Activated CD4-positive, alpha-beta T cell treated with anti-CD3 and anti-CD28 coated beads for 48 hours (primary cell): Measurements from ENCODE around the gene HOXA3.

Source experiments
- DNase-seq: peaks from one replicate; pipeline ENCODE4 v3.0.0-alpha.2; 2020

Gene HOXA3

GRCh38 chr7:27165996-27166530, 13.7 kb upstream of the HOXA3 start:
- DNase-seq, result no peak

DNA sequence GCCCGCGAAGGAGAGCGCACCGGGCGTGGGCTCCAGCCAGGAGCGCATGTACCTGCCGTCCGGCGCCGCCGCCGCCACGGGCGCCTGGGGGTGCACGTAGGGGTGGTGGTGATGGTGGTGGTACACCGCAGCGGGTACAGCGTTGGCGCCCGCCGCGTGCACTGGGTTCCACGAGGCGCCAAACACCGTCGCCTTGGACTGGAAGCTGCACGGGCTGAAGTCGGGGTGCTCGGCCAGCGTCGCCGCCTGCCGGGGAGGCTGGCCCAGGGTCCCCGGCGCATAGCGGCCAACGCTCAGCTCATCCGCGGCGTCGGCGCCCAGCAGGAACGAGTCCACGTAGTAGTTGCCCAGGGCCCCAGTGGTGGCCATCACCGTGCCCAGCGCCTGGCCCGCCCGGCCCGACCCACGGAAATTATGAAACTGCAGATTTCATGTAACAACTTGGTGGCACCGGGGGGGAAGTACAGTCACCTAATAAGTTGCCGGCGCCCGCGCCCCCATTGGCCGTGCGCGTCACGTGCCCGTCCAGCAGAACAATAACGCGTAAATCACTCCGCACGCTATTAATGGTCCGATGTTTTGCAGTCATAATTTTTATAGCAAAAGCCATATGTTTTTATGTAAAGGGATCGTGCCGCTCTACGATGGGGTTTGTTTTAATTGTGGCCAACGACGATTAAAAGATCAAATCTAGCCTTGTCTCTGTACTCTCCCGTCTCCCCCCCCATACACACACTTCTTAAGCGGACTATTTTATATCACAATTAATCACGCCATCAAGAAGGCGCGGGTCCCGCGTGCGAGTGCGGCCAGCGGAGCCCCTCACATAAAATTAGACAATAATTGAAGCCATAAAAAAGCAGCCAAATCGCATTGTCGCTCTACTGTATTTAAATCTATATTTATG, 13.0 kb upstream of the HOXA3 start, which contains the start of gene HOXA9:
Gene HOXA9 (minus strand): TSS at position 449 of the 907 bp plus-strand sequence. CDS start 80 bp downstream, at position 369.
- DNase-seq, result no peak

GRCh38 chr7:27164367-27165088, 12.1 kb upstream of the HOXA3 start:
- DNase-seq, result no peak

- no peak for DNase-seq
Measured at GRCh38 chr7:27164045-27164366, 11.6 kb upstream of the HOXA3 start.

DNA sequence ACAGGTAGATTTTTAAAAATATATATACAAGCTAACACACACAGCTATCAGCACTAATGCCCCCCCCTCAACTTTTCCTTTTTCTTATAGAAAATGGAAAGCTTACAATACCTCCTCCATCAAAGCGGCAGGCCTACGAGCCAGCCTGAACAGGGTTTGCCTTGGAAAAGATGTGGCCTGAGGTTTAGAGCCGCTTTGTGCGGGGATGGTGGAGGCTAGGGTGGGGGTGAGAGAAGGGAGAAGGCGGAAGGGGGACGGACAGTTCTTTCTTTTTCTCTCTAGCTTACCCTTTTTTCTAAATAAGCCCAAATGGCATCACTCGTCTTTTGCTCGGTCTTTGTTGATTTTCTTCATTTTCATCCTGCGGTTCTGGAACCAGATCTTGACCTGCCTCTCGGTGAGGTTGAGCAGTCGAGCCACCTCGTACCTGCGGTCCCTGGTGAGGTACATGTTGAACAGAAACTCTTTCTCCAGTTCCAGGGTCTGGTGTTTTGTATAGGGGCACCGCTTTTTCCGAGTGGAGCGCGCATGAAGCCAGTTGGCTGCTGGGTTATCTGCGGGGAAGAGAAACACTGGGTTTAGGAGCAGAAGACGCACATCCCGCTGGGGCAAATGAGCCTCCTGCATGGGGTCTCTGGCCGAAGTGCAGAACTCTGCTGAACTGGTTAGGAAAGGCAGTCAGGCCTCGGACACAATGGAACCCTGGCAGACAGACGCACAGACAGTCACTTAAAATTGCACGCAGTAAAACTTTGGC, 11.1 kb upstream of the HOXA3 start:
- no peak for DNase-seq

DNA sequence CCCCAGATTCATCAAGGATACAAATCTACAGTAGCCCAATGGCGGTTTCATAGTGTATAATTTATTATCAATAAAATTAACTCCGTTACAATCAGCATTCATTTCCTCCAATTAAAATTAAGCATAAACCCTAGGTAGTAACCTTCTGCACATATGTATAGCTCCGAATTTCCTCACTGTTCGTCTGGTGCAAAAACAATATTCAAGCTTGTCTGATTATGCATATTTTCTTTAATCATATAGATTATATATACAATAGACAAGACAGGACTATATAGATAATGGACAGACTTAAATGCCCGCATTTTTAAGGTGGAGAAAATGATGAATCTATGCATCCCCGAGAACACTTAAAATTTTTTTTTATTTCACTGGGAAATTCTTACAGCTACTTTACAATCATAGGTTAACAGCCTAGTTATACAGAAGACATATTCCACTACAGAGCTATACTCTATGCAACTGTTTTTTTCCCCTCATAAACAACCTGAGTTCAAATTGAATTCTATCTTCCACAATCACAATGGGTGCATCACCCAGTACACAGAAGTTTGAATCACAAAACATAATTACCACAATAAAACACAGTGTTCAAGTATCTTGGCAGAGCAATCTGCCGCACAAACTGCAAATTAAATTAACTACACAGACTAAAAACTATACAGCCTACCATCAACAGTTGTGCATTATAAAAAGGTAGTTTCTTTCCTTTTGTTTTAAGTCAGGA, 10.3 kb upstream of the HOXA3 start:
- no peak for DNase-seq

DNA sequence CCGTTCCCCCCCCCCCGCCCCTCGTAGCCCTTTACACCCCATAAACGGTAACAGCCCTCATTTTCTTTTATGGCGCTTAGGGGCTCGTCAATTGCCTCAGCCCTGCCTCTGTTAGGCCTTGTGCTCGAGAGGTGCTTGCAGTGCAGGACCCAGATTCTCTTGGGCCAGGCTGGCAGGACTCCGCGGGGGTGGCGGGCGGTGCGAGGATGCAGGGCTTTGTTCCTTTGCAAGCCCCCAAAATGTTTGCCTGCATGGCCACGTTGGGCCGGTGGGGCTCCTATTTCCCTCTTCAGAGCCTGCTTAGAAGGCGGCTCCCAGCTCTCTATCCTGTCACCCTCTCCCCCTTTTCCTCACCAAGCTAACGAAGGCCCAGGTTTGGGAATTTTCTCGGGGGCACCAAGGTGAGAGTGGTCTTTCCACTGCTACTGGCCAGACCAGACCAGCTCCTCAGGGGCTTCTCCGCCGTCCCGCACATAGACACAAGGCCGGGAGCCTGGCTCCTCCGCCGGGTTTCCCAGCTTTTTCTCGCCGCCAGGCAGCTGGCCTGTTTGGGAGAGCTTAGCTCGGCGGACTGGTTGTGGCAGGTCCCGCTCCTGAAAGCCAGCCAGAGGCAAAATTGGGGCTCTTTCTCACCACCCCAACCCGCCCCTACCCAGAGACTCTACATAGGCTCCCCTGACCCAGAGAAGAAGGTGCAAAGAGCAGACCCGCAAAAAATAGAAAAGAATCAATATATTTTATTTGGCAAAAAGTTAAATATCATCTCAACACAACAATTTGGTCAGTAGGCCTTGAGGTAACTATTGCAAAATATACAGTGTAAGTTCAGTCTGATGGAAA, 9.6 kb upstream of the HOXA3 start:
- DNase-seq, result no peak

DNA sequence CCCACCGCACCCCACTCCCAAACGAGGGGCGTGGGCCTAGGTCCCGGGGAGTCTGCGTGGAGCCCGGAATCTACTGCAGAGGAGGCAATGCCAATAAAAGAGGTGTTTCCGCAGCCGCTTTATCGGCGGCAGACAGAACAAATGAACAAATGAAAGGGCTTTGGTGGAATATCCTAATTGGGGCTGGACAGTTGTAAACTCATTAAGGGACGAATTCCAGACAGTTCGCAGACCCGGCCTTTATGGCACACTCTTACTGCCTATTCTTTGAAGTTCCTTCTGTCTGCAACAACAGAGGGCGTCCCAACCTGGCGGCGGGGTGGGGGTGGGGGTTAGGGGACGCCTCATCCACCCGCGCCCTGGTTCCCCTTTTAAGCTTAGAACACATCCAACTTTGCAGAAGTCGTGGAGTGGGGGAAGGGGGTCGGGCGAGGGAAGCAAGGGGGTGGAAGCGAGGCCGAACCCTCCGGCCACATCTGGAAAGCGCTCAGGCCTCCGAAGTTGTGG, 8.9 kb upstream of the HOXA3 start:
- DNase-seq, result no peak

DNA sequence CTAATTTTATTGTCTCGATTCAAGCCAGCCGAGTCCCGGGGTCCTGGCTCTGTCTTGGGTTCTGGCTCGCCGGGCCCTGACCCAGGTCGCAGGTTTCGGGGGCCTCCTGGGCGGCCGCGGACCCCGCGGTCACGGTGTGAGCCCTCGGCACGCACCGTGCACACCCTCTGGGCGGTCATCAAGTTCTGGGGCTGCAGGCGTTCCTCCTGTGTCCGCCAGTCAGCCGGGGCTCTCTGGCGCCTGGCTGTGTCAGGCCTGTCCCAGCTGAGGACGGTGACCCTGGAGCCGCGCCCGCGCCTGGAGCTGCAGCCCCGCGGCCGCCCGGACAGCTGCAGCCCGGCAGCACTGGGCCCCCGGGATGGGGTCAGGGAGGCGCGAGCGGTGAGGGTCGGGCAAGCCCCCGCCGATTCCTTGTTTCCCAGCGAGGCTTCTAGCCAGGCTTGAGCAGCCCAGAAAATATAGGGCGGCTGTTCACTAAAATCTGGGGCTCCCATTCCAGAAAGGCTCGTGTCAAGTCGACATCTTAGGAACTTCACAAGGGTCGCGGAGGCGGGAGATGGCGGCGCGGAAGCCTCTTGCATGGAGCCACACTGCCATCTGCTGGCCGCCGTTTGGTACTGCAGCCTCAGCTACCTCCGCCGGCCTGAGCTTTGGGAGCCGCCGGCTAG, 8.3 kb upstream of the HOXA3 start:
- peak; percentile 89 for DNase-seq

- no peak for DNase-seq
Measured at GRCh38 chr7:27160145-27160545, 7.8 kb upstream of the HOXA3 start.

- no peak for DNase-seq
Measured at GRCh38 chr7:27159266-27160144, 7.1 kb upstream of the HOXA3 start.

DNA sequence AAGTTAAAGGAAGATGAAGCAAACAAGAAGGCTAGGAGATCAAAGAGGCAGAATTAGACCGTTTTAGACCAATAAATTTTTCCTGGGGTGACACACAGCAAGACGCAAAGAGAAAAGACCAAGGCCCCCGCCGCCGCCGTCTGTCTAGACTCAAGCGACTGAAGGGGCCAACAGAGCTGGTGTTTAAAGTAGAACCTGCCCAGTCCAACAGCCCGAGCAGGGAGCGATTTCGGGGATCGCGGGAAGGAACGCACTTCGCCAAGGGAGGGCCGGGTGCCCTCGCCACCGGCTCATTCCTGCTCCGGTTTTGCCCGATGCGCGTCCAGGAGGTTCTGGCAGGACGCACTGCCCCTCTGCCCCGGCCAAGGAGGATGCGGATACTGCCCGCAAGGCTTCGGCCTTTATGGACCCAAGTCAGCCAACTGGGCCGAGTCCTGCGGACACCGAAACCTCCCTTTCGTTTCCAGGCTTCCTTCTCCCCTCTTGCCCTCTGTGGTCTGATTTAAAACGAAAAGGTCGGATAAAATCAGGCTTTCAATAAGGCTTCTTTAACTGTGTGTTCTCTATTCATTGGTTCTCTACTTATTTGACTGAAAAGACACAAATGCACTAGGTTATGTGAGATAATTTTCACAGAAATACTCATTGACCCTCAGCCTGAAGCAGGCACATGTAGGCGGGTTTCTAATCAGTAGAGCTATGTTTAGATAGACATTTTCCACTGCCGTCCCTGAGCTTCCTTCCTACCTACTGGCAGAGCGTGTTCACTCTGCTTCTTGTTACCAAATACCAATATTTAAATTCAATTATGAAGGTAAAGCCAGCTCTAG, 6.3 kb upstream of the HOXA3 start:
- no peak for DNase-seq

- DNase-seq, result no peak
Measured at GRCh38 chr7:27157702-27158431, 5.5 kb upstream of the HOXA3 start.

- no peak for DNase-seq
Measured at GRCh38 chr7:27156916-27157701, 4.7 kb upstream of the HOXA3 start.

DNA sequence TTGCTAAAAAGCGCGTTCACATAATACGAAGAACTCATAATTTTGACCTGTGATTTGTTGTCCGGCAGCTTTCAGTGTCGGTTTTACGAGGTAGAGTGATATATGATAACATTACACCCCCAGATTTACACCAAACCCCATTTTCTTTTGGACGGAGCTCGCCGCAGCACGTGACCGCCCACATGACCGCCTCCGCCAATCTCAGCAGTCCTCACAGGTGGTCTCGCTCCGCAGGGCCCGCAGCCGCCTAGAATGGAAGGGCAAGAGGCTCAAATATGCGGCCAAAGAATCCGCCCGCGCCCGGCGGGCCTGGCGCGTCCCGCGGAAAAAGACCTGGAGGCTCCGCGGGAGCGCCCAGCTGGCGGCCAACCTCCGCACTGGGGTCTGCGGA, 4.1 kb upstream of the HOXA3 start, which contains the start of gene HOXA7:
Gene HOXA7 (minus strand): TSS at position 168 of the 391 bp plus-strand sequence. CDS start 130 bp downstream, at position 38.
- no peak for DNase-seq

- DNase-seq, result no peak
Measured at GRCh38 chr7:27155816-27156507, 3.6 kb upstream of the HOXA3 start.
